GM20000 (cell line): ENCODE results near the gene NUP85.
A peak's percentile ranks its signal among the peaks of the same experiment; 100 is the strongest.
"Not testable (repeated sequence)": the region's sequence is repeated elsewhere in the genome, so short reads cannot be mapped to it uniquely, and the experiment has no call there.

ENCODE experiments used
- DNase-seq: peaks from one replicate; pipeline ENCODE4 v3.0.0; 2012; ENCODE audit warnings: low spot score
- TF ChIP-seq, protein P1 (sequence below): IDR thresholded peaks from 2 replicates; pipeline ENCODE4 v1.5.1; 2012; ENCODE audit warnings: mild to moderate bottlenecking, control low read depth; ENCODE audit errors: extremely low read depth, missing control alignments

NUP85 gene

DNA sequence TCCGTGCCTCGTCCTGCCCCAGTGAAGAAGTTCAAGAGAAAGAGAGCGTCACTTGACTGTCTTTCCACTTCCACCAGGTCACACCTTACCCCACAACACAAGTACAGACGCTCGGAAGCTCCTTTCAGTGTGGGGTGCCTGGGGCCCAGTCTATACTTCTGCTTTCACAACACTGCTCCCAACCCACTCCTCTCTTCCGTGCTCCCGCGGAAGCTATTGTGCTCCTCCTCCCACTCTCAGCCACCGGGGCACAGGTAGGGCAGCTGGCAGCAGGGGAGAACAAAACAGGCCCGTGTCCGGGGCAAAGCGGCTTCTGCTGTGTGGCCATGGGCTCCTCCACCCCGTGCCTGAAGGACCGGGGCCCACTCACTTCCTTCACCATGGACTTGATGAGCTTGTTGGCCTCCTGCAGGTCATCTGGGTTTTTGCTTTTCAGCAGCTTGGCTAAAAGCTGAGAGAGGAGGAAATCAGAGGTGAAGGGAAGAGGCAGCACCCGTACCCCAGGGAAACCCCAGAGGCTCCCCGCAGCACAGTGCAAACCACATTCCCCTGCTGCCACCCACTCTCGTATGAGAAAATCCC is 37.1 kb downstream of the NUP85 start:
- peak; percentile 50 for DNase-seq

DNA sequence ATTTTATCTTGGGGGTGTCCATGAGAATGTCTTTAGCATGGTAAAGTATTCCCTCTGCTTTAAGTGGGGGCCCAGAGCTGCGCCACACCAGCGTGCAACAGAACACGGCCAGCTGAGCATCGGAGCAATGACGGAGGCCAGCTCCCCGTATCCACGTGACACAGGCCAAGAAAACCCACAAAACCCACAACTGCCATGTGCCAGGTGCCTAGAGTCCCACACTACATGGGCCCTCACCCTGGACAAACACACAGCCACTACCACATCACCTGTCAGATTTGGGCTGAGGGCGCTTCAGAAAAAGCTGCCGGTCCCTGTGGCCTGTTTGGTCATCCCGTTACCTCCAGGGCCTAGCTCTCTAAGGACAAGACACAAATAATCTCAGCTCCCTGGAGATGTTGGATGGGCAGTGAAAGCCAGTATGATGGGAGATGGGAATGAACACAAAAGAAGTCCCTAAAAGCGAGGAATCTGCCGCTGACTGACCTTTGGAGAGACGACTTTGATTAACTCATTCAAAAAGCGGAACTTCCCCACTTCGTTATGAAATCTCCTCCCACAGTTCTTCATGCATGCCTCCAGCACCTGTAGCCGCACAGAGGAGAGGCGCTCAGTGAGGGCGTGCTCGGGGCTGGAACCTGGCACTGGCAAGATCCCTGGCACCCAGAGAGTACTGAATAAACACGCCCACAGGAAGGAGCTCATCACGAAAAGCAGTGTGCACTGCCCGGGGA is 38.8 kb downstream of the NUP85 start:
- TF ChIP-seq, protein P1, sequence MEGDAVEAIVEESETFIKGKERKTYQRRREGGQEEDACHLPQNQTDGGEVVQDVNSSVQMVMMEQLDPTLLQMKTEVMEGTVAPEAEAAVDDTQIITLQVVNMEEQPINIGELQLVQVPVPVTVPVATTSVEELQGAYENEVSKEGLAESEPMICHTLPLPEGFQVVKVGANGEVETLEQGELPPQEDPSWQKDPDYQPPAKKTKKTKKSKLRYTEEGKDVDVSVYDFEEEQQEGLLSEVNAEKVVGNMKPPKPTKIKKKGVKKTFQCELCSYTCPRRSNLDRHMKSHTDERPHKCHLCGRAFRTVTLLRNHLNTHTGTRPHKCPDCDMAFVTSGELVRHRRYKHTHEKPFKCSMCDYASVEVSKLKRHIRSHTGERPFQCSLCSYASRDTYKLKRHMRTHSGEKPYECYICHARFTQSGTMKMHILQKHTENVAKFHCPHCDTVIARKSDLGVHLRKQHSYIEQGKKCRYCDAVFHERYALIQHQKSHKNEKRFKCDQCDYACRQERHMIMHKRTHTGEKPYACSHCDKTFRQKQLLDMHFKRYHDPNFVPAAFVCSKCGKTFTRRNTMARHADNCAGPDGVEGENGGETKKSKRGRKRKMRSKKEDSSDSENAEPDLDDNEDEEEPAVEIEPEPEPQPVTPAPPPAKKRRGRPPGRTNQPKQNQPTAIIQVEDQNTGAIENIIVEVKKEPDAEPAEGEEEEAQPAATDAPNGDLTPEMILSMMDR, result no peak
- peak; percentile 49 for DNase-seq

More for the DNA sequence above, 37.1 kb downstream of the NUP85 start:
- TF ChIP-seq, protein P1, result no peak

DNA sequence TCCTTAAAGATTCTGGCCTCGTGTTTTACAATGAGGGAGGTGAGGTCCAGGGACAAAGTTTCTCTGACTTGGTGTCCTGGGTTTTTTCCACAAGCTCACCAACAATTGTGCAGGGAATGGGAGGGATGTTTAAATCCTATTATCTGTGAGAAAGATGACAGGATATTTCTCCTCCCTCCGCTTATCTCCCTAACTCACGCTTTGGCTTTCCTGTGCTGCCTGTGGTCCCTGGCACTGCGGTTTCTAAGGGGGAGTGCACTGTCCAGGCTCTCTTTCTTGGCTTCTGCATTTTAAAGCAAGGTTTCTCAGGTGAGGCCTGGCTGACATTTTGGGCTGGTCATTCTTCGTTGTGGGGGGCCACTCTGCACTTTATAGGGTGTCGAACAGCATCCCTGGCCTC is 39.5 kb downstream of the NUP85 start:
- TF ChIP-seq, protein P1, result no peak
- DNase-seq, result no peak

DNA sequence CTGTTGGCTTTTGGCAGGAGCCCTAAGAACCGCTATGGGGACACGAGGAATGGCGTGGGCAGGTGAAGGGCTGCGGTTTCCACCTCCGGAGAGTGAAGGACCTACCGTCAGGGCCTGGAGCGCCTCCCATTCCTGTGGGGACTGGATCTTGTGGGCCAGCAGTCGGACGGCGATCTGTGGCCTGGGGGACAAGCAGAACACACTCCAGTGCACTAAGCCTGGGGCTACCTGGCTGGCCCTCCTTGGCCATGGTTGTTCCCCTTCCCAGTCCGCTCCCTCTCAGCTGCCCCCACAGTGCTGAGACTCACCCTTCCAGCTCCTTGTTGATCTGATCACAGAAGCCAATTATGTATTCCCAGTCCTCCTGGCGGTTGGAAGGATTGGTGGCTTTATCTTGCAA is 40.9 kb downstream of the NUP85 start:
- TF ChIP-seq, protein P1, result no peak
- no peak for DNase-seq

- no peak for DNase-seq
- TF ChIP-seq, protein P1, result no peak
Observed at GRCh38 chr17:75249564-75249963, 44.1 kb downstream of the NUP85 start.

GRCh38 chr17:75250009-75250471 is 44.6 kb downstream of the NUP85 start:
- DNase-seq, result peak; percentile 83
- TF ChIP-seq, protein P1, result no peak

- TF ChIP-seq, protein P1, result no peak
Observed at GRCh38 chr17:75252039-75252816, 46.7 kb downstream of the NUP85 start.

GRCh38 chr17:75255954-75256698 is 50.6 kb downstream of the NUP85 start:
- not testable (repeated sequence) for DNase-seq

More at GRCh38 chr17:75252039-75252816, 46.7 kb downstream of the NUP85 start:
- DNase-seq, result no peak

DNA sequence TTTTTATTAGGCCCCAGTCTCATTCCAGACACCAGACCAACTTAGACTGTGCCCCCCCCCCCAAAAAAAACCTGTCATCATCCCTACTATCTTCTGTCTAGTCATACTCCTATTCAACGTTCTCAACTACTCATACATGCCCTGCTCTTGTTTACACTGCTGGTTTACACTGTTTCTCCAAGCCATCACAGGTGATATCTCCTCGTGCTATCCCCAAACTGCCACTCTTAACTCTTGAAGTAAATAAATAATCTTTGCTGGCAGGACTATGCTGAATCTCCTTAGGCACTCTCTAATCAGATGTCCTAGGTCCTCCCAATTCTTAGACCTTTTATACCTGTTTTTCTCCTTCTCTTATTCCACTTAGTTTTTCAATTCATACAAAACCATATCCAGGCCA is 51.7 kb downstream of the NUP85 start:
- not testable (repeated sequence) for DNase-seq
